GM23338 (cell line): ENCODE data around the gene DNAJA2. TPM values are rescaled to one million over a fixed set of nuclear protein-coding genes. Genes with fewer than 3 reads are reported as not detected.

Source experiments
- ATAC-seq: fragments of 200-7000 bp; cut with Tn5 transposase; 3 replicates; pipeline ENCODE4 v1.9.1; 2020
- DNase-seq: peaks from one replicate; pipeline ENCODE4 v3.0.0-alpha.2; 2015; ENCODE audit warnings: low spot score
- H2AFZ ChIP-seq: fragments of 200-600 bp; sonication (generic); 2 replicates; pipeline ENCODE4 v1.8.0; 2016; ENCODE audit warnings: antibody characterized with exemption, mild to moderate bottlenecking, moderate library complexity
- H3F3A ChIP-seq: fragments of 200-600 bp; sonication (generic); replicated peaks from 2 replicates; pipeline ENCODE4 v1.8.0; 2017; ENCODE audit warnings: antibody characterized with exemption, mixed run types, low read depth
- H3K27ac ChIP-seq: fragments of 200-600 bp; sonication (generic); 2 replicates; pipeline ENCODE4 v1.6.1; 2016; ENCODE audit warnings: low read depth
- H3K27me3 ChIP-seq: fragments of 200-600 bp; sonication (generic); 2 replicates; pipeline ENCODE4 v1.8.0; 2016; ENCODE audit warnings: mild to moderate bottlenecking, mixed run types, moderate library complexity; ENCODE audit not compliant: insufficient read depth
- H3K36me3 ChIP-seq: fragments of 200-600 bp; sonication (generic); 2 replicates; pipeline ENCODE4 v1.8.0; 2016; ENCODE audit warnings: mild to moderate bottlenecking; ENCODE audit not compliant: insufficient read depth
- H3K4me1 ChIP-seq: fragments of 200-600 bp; sonication (generic); 2 replicates; pipeline ENCODE4 v1.8.0; 2016; ENCODE audit warnings: mild to moderate bottlenecking, moderate library complexity; ENCODE audit not compliant: insufficient read depth
- H3K4me2 ChIP-seq: fragments of 200-600 bp; sonication (generic); 2 replicates; pipeline ENCODE4 v1.7.1; 2017; ENCODE audit warnings: mixed run types
- H3K4me3 ChIP-seq: fragments of 200-600 bp; sonication (generic); 2 replicates; pipeline ENCODE4 v1.6.1; 2016; ENCODE audit warnings: mixed run types
- H3K79me2 ChIP-seq: fragments of 200-600 bp; sonication (generic); replicated peaks from 2 replicates; pipeline ENCODE4 v1.8.0; 2017; ENCODE audit warnings: mild to moderate bottlenecking; ENCODE audit not compliant: insufficient read depth
- H3K9me2 ChIP-seq: fragments of 200-600 bp; sonication (generic); 2 replicates; pipeline ENCODE4 v1.8.0; 2017; ENCODE audit not compliant: insufficient read depth
- H4K20me1 ChIP-seq: fragments of 200-600 bp; sonication (generic); replicated peaks from 2 replicates; pipeline ENCODE4 v1.8.0; 2017; ENCODE audit warnings: mild to moderate bottlenecking; ENCODE audit not compliant: insufficient read depth
- H3K27ac Mint-ChIP-seq: 2 replicates; pipeline ENCODE4 v1.8.0; 2020; ENCODE audit warnings: inconsistent platforms, mild to moderate bottlenecking, moderate library complexity, mixed read lengths
- H3K27me3 Mint-ChIP-seq: 3 replicates; pipeline ENCODE4 v1.8.0; 2022; ENCODE audit warnings: low read depth, mild to moderate bottlenecking, moderate library complexity, mixed read lengths, inconsistent platforms; ENCODE audit not compliant: insufficient read depth, poor library complexity
- H3K36me3 Mint-ChIP-seq: 3 replicates; pipeline ENCODE4 v1.8.0; 2021; ENCODE audit warnings: low read depth, mild to moderate bottlenecking, inconsistent platforms, moderate library complexity, mixed read lengths
- H3K4me1 Mint-ChIP-seq: 3 replicates; pipeline ENCODE4 v1.8.0; 2020; ENCODE audit warnings: mild to moderate bottlenecking, inconsistent platforms, mixed read lengths
- H3K4me3 Mint-ChIP-seq: 3 replicates; pipeline ENCODE4 v1.8.0; 2021; ENCODE audit warnings: moderate library complexity, mild to moderate bottlenecking, inconsistent platforms, mixed read lengths
- H3K9me3 Mint-ChIP-seq: 3 replicates; pipeline ENCODE4 v1.8.0; 2020; ENCODE audit warnings: moderate library complexity, mild to moderate bottlenecking, inconsistent platforms, mixed read lengths
- CREB1 ChIP-seq: fragments of 250-450 bp; sonication (Bioruptor Pico); IDR thresholded peaks from 2 replicates; pipeline ENCODE4 v1.5.0; 2020; ENCODE audit warnings: low read depth, mild to moderate bottlenecking, moderate library complexity
- EZH2phosphoT487 ChIP-seq: fragments of 200-600 bp; sonication (generic); IDR thresholded peaks from one replicate; pipeline ENCODE4 v1.8.1; 2018; ENCODE audit warnings: antibody characterized with exemption; ENCODE audit not compliant: unreplicated experiment
- JUNB ChIP-seq: IDR thresholded peaks from one replicate; pipeline ENCODE4 v1.6.1; 2016; ENCODE audit warnings: antibody characterized with exemption; ENCODE audit not compliant: unreplicated experiment
- NANOG ChIP-seq: IDR thresholded peaks from 2 replicates; pipeline ENCODE4 v1.6.1; 2016; ENCODE audit warnings: antibody characterized with exemption, borderline replicate concordance
- POLR2AphosphoS5 ChIP-seq: IDR thresholded peaks from 2 replicates; pipeline ENCODE4 v1.6.1; 2016; ENCODE audit warnings: antibody characterized with exemption, low read depth
- STAT1 ChIP-seq: IDR thresholded peaks from one replicate; pipeline ENCODE4 v1.6.1; 2016; ENCODE audit warnings: antibody characterized with exemption; ENCODE audit not compliant: unreplicated experiment
- ZNF114 ChIP-seq: fragments of 250-450 bp; sonication (Bioruptor Pico); IDR thresholded peaks from 2 replicates; pipeline ENCODE4 v1.5.0; 2020; ENCODE audit warnings: mild to moderate bottlenecking, moderate library complexity
- ZNF462 ChIP-seq: fragments of 250-450 bp; sonication (Bioruptor Pico); IDR thresholded peaks from 2 replicates; pipeline ENCODE4 v1.5.0; 2020; ENCODE audit warnings: mild to moderate bottlenecking, moderate library complexity
- polyA plus RNA-seq: library from polyadenylated mRNA; unstranded; fragments of >200 nt; fragmentation: Nextera tagmentation; extraction: Ambion mirVana; gene quantifications from 2 replicates; pipeline ENCODE4 v1.2.1, GENCODE V29; 2016
- total RNA-seq: library from RNA; depleted of rRNA; stranded (reverse); fragments of >200 nt; shearing (Covaris generic); gene quantifications from 2 replicates; pipeline ENCODE4 v1.2.3, GENCODE V29; 2014
- TF ChIP-seq, protein P1 (sequence below): IDR thresholded peaks from 2 replicates; pipeline ENCODE4 v1.6.1; 2016; ENCODE audit warnings: antibody characterized with exemption

DNAJA2 gene
- total and polyA plus RNA-seq, 2 experiments from 2014 or later, result 94.5 to 101 TPM

- Histone ChIP-seq H3K27ac (no peak overlapping the region), H3K4me1 (no peaks in the 10 kb centered on the region), H3F3A (peaks cover 9% of the 10 kb centered on the region; the same call in 1 of the 2 replicates), H3K4me3 (no peak overlapping the region), H3K79me2 (peaks cover 6% of the 10 kb centered on the region; the same call in 1 of the 2 replicates), H3K9me2 (no peaks in the 10 kb centered on the region), H3K4me2 (no peak overlapping the region), H3K27me3 (no peaks in the 10 kb centered on the region), H2AFZ (no peak overlapping the region), H4K20me1 (peaks cover 7% of the 10 kb centered on the region), H3K36me3 (peaks cover 36% of the 10 kb centered on the region)
- TF ChIP-seq JUNB, result no peak
- TF ChIP-seq, protein P1, sequence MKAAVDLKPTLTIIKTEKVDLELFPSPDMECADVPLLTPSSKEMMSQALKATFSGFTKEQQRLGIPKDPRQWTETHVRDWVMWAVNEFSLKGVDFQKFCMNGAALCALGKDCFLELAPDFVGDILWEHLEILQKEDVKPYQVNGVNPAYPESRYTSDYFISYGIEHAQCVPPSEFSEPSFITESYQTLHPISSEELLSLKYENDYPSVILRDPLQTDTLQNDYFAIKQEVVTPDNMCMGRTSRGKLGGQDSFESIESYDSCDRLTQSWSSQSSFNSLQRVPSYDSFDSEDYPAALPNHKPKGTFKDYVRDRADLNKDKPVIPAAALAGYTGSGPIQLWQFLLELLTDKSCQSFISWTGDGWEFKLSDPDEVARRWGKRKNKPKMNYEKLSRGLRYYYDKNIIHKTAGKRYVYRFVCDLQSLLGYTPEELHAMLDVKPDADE, result no peak
- no peak for TF ChIP-seq POLR2AphosphoS5
- TF ChIP-seq CREB1 (CRISPR knock-in tag), result no peak
- peaks cover 98% of the 10 kb centered on the region for H3K36me3 Mint-ChIP-seq
- H3K27me3 Mint-ChIP-seq, result peaks cover 20% of the 10 kb centered on the region
- H3K9me3 Mint-ChIP-seq, result no peaks in the 10 kb centered on the region; the same call in 2 of the 3 replicates
- DNase-seq (no peak), ATAC-seq (no peak)
- no peak overlapping the region for H3K4me3 Mint-ChIP-seq
- H3K4me1 Mint-ChIP-seq, result peaks cover 2% of the 10 kb centered on the region; the same call in 1 of the 3 replicates
- H3K27ac Mint-ChIP-seq, result no peak overlapping the region
Observed at GRCh38 chr16:46914556-46915201, 58.8 kb downstream of the DNAJA2 start.

- Histone ChIP-seq H3K27me3 (no peaks in the 10 kb centered on the region), H3K27ac (no peak overlapping the region), H3F3A (peaks cover 13% of the 10 kb centered on the region; the same call in 1 of the 2 replicates), H3K4me1 (no peaks in the 10 kb centered on the region), H4K20me1 (peaks cover 11% of the 10 kb centered on the region), H2AFZ (no peak overlapping the region), H3K79me2 (0 out of 2 replicates have a peak, but pooled peaks cover 6% of the 10 kb centered on the region), H3K36me3 (peaks cover 34% of the 10 kb centered on the region), H3K4me2 (no peak overlapping the region), H3K9me2 (no peaks in the 10 kb centered on the region), H3K4me3 (no peak overlapping the region)
- Mint-ChIP-seq H3K27ac (no peak overlapping the region), H3K4me1 (peaks cover 6% of the 10 kb centered on the region; the same call in 1 of the 3 replicates), H3K9me3 (peaks cover 11% of the 10 kb centered on the region), H3K27me3 (peaks cover 16% of the 10 kb centered on the region), H3K36me3 (peaks cover 96% of the 10 kb centered on the region), H3K4me3 (no peak overlapping the region)
- ATAC-seq (no peak), DNase-seq (no peak)
- TF ChIP-seq STAT1 (no peak), NANOG (no peak), CREB1 (CRISPR knock-in tag) (no peak), POLR2AphosphoS5 (no peak), EZH2phosphoT487 (no peak), ZNF114 (CRISPR knock-in tag) (no peak), ZNF462 (no peak)
- TF ChIP-seq, protein P1, result no peak
Observed at GRCh38 chr16:46911650-46912049, 61.8 kb downstream of the DNAJA2 start.
